GM19240 (cell line): ENCODE results near the gene DENND1C.
A peak's percentile ranks its signal among the peaks of the same experiment; 100 is the strongest.

Experiments used
- DNase-seq: peaks from one replicate; pipeline ENCODE4 v3.0.0; 2011; ENCODE audit warnings: low spot score; ENCODE audit not compliant: insufficient read length

The DENND1C gene

DNA sequence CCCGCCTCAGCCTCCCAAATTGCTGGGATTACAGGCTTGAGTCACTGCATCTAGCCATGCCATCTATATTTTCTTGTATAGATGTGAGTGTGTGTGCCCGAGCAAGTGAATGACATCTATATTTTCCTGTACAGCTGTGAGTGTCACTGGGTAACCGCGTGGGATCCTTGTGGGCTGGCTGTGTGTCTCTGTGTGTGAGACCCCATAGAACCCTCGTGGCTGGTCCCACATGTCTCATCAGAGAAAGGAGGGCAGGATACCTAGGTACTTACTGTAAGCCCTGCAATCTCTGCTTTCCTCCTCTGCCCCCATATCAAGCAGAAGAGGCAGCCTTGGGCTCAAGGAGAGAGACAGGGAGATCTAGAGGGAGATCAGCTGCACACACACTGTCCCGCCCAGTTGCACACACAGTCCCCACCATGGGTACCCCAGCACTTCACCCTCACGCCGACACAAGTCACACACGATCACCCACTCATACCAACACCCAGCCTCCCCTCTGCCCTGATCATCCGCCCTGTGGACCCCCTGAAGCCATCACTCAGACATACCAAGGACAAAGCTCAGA, 655 bp downstream of the DENND1C start:
- no peak for DNase-seq

GRCh38 chr19:6479836-6480398, 1.7 kb downstream of the DENND1C start:
- DNase-seq = no peak

- no peak for DNase-seq
These were observed 2.8 kb downstream of the DENND1C start for GRCh38 chr19:6478815-6479214.

DNA sequence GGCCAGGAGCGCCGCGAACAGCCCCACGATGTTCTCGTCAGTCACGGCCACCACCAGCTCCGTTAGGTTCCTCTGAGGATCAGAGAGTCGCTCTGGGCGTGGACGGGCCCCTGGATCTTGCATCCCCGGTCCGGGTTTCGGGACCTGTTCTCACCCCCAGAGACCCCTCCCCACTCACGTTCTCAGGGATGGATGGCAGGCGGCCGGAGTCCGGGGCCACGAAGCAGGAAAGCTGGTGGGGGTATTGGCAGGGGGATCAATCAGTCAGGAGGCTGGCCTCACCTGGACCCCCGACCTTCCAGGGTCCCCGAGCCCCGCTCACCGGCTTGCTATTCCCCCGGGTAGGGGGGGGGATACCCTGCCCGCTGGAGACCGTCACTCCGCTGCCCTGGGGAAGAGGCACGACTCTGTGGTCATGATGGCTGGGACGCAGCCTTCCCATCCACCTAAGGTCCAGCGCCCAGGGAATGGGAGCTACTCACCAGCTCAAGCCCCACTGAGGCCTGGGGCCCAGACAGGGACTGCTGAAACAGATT, 4.6 kb downstream of the DENND1C start:
- no peak for DNase-seq

DNA sequence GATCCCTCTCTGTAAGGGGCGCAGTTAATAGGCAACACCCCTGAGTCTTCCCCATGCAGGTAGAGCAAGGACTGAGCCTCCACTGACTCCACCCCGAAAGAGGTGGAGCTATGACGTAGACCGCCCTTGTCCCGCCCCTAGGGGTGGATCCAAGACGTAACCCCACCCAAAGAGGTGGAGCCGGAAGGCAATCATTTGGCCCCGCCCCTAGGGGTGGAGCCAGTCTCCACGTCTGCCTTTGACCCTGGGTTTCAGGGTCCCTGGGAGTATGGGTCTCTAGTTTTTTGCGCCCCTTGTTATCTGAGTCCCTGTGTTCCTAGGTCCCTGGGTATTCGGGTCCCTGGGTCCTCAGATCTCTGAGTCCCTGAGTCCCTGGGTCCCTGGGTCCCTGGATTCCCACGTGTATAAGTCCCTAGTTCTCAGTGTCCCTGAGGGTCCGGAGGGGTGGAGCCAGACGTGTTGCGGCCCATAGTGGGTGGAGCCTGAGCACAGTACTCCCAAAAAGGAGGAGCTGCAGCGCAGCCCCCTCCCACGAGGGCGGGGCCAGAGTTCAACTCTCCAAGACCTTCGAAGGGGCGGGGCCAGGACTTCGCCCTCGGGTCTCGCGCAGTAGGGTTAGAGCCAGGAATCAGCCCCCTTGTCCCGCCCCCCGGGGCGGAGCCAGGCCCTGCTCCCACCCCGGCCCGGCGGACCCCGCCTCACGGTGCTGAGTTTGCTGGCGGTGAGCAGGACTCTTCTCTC, 5.3 kb downstream of the DENND1C start:
- no peak for DNase-seq

GRCh38 chr19:6475321-6476108, 6.1 kb downstream of the DENND1C start:
- DNase-seq = no peak

DNA sequence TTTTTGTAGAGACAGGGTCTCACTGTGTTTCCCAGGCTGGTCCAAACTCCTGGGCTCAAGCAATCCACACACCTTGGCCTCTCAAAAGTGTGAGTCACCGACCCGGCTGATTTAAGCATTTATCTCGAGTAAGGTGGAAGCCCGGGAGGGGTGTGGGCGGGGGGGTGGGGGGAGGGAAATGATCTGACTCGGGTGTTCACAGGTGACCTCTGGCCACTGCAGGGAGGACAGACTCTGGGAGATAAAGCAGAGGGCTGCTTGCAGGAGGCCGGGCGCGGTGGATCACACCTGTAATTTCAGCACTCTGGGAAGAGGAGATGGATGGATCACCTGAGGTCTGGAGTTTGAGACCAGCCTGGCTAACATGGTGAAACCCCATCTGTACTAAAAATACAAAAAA, 7.9 kb downstream of the DENND1C start:
- no peak for DNase-seq

DNA sequence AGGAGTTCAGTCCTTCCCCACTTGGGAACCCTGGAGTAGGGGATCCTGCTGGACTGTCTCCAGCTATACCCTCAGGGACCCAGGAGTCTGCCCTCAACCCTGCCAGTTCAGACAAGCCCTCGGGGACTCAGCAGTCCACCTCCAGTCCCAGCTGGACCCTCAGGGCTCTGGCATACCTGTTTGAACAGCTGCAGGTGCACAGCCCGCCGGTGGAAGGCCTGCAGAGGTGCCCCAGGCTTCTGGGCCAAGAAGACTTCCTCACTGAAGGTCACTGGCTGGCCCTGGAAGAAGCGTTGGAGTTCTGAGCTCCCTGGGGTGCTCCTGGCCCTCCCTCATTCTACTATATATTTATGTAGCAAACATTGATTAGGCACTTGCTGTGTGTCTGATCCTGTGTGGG, 8.9 kb downstream of the DENND1C start:
- no peak for DNase-seq

- DNase-seq = no peak
These were observed 10.5 kb downstream of the DENND1C start for GRCh38 chr19:6471076-6471475.

GRCh38 chr19:6470173-6470572, 11.4 kb downstream of the DENND1C start:
- no peak for DNase-seq

GRCh38 chr19:6467384-6467783, 14.2 kb downstream of the DENND1C start:
- no peak for DNase-seq

DNA sequence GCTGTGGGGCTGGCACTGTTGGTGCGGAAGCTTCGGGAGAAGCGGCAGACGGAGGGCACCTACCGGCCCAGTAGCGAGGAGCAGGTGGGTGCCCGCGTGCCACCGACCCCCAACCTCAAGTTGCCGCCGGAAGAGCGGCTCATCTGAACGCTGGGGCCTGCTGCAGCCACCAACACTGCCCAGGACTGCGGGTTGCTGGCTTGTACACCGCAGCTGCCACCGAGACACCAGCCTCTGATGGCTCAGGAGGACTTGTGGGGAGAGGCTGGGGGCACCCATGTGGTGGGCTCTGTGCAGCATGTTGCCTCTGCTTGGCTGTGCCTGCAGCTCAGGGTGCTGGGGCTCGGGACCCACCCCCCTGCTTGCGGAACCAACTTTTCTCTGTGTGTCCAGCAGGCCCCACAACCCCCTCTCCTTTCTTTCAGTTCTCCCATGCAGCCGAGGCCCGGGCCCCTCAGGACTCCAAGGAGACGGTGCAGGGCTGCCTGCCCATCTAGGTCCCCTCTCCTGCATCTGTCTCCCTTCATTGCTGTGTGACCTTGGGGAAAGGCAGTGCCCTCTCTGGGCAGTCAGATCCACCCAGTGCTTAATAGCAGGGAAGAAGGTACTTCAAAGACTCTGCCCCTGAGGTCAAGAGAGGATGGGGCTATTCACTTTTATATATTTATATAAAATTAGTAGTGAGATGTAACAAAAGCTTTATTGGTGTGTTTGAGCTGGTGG, 14.9 kb downstream of the DENND1C start:
- DNase-seq = no peak

- no peak for DNase-seq
These were observed 15.9 kb downstream of the DENND1C start for GRCh38 chr19:6465663-6466062.

DNA sequence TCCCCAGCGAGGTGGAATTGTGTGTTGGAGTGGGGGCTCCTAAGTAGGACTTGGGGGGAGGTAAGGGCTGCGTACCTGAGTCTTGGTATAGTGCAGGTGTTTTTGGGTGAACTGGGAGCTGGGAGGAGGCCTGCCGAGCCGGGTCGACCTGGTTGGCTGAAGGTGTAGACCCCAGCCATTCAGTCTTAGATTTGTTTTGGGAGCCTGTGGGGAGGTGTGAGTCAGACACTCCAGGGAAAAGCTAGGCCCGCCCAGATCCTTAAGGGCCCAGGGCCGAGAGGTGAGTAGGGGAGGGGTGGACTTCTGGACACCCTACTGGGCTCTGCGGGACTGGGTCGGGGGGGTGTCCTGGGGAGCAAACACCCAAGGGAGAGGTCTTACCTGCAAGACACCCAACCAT, 16.6 kb downstream of the DENND1C start:
- no peak for DNase-seq

DNA sequence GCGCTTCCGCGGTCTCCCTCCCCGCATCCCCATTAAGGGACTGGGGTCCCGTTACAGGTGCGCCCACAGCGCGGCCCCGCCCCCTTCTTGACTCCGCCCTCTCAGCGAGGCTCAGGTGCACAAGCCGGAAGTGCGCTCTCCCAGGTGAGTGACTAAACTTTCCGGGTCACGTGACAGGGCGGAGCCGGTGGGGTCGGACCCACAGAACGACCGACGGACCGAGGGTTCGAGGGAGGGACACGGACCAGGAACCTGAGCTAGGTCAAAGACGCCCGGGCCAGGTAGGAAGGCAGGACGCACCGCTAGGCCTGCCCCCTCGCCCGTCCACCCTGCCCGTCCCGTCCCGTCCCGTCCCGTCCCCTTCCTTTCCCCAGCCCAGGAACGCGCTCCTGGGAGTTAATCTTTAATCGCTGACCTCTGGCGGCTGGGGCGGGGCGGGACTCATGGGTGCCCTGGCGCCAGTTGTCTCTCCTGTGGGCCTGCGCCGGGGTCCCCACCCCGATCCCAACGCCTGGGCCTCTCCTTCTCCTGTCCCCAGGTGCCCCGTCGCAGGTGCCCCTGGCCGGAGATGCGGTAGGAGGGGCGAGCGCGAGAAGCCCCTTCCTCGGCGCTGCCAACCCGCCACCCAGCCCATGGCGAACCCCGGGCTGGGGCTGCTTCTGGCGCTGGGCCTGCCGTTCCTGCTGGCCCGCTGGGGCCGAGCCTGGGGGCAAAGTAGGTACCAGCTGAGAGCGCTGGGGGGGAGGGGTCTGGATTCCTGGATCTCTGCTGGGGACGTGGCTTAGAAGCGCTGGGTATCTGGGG, 17.3 kb downstream of the DENND1C start, which contains the start of gene CRB3:
TSS of gene CRB3 (plus strand) at position 202 of the 804 bp plus-strand sequence. CDS start at position 633, 431 bp downstream.
- DNase-seq = no peak

DNA sequence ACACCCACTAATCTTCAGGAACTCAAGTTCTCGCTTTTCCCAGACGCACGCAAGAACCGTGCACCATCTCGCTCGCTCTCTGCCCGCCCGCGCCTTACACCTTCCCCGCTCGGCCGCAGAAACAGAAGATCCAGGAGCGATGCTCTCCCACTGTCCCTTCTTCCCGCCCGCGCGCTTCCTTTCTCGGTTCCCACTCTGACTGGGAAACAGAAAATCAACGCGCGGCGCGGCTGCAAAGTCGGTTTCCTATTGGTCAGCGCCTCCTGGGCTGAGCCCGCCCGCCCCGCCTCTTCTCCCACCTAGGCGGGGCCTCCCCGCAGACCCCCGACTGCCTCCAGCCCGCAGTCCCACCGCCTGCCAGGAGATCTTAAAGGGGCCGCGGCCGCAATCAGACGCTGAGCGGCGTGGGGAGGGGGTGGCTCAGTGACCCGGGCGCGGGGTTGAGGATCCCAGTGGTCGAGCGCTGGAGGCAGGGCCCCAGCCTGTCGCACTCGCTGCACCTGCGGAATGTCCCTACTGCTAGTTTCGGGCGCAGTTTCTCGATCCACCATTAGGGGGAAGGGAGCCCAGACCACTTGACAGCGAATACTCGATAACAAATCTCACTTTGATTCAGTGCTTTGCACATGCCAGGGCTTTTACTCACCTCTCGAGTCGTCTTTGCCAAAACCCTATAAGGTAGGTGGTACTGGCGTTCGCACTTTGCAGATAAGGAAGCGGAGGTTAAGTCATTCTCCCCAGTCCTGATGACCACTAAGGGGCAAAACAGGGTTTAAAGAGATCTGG, 21.3 kb downstream of the DENND1C start:
- DNase-seq = peak; percentile 94

GRCh38 chr19:6459262-6460098, 22.1 kb downstream of the DENND1C start, which contains the start of gene SLC25A23:
SLC25A23 (minus strand) TSS chr19:6459792; CDS start chr19:6459628, 164 bp downstream.
- DNase-seq = peak; percentile 75

GRCh38 chr19:6458695-6459261, 22.8 kb downstream of the DENND1C start:
- DNase-seq = no peak
